GM19043 (cell line): ENCODE results near the gene STYK1.
"Not testable (repeated sequence)": the region's sequence is repeated elsewhere in the genome, so short reads cannot be mapped to it uniquely, and the experiment has no call there.

Experiments
- ATAC-seq: cut with Tn5 transposase; IDR thresholded peaks from one replicate; pipeline ENCODE4 v1.9.1; 2021; ENCODE audit warnings: low read depth; ENCODE audit not compliant: unreplicated experiment

STYK1 gene

GRCh38 chr12:10624605-10625004 is 49.2 kb downstream of the STYK1 start:
- no peak for ATAC-seq

DNA sequence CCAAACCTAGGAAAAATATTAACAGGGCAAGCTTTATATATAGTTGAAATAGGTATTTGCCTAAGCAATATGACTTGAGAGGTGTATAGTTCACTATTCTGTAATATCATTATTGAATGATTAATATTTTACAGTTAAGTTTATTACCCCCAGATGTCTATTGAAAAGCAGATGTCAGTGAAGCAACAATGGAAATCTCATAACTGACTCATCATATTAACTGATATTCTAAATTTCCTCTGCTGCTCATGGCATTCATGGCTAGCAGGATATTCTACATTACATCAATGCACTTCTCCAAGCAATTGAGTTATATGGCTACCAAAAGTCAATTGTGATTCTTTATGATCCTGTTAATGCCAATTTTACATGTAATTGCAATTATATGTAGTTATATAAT is 50.7 kb downstream of the STYK1 start:
- ATAC-seq: no peak

GRCh38 chr12:10621278-10621677 is 52.6 kb downstream of the STYK1 start:
- no peak for ATAC-seq

DNA sequence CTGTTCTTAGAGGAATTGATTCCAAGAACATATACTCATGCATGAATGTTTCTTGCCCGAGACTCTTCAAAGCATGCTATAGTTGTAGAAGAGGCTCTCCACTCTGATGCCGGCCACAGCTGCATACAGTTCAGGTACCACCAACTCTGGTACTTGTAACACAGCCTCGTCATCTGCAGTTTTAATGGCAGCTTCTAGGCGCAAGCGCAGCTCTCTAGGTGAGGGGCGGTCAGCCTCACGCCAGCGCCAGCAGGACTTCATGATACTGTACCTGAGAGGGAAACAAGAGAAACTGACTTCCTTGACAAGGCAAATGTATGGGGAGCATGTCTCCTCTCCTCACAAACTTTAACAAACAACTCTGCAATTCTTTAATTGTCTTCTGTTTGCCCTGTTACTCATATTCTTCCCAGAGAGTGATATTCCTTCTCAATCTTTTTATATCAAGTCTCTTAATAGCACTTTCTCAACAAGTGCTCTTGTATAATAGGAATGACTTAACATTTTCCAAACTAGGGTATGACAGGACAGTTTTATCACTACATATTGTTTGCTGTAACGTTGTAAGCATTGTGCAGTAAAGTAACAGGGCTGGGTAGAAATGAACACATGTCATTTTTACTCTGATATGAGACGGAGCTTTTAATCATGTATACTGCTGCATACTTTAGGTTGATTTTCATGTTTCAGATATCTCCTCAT is 53.6 kb downstream of the STYK1 start:
- ATAC-seq: no peak

- no peak for ATAC-seq
Measured at GRCh38 chr12:10618338-10618987, 55.4 kb downstream of the STYK1 start.

GRCh38 chr12:10617863-10618262 is 56.0 kb downstream of the STYK1 start:
- ATAC-seq: no peak

DNA sequence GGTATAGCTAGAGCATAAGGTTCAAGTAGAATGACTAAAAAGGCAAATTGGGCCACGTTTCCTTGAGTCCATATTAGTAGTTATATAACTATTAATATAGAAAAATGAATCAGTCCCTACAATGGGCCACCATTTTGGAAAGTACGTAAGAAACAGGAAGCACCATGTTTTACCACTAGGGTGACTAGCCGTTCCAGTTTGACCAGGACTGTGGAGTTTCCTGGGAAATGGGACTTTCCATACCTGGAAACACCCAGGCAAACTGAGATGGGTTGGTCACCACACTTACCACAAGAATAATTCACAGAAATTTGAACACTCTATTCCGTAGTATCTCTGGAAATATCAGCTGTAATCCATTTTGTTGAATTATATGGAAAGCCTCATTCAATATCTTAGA is 58.3 kb downstream of the STYK1 start:
- no peak for ATAC-seq

GRCh38 chr12:10614056-10614370 is 59.8 kb downstream of the STYK1 start:
- no peak for ATAC-seq

DNA sequence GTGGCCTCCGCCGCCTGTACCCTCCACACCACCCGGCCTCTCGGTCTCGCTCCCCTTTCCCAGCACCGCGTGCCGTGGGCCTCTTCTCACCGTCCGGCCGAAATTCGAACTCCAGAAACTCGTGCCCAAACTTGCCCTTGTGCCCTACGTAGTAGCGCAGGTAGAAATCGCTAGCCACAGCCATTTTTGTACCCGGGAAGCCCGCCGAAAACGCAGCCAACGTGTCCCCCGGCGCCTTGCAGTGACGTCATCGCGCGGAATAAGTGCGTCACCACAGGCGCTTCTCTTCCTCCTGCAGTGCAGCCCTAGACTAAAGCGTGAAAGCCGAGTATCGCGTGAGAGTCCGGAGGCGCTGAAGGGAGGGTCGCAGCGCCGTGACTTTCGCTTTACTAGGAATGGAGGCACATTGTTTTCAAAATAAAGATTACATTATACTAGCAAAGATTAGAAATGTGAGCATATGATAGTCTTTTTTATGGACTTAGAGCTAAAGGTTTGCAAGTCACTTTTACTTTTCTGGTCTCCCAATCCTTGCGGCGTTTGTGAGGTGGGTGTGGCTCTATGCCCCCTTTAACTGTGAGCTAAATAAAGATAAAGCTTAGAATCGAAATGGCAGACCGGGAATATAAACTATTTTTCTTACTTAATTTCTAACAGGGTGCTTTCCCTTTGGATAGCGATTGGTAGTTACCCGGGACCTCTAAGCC is 60.4 kb downstream of the STYK1 start, which contains the start of gene MAGOHB:
TSS of gene MAGOHB (minus strand) at position 261 of the 707 bp plus-strand sequence. CDS start at position 184, 77 bp downstream.
- ATAC-seq: peak; percentile 98

- peak; percentile 12 for ATAC-seq
Measured at GRCh38 chr12:10612984-10613348, 60.9 kb downstream of the STYK1 start.

GRCh38 chr12:10612110-10612509 is 61.7 kb downstream of the STYK1 start:
- no peak for ATAC-seq

DNA sequence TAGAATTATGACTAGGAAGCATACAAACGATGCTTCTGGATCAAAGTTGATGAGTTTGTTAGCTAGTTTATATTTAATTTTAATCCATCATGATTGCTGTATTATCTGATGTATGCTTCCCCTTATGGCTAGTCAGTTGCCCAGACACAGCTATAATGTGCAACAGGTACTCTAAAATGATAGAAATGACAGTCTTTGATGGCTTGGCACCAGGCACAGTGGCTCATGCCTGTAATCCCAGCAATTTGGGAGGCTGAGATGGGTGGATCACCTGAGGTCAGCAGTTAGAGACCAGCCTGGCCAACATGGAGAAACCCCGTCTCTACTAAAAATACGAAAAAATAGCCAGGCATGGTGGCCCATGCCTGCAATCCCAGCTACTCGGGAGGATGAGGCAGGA is 62.6 kb downstream of the STYK1 start:
- not testable (repeated sequence) for ATAC-seq

- ATAC-seq: no peak
Measured at GRCh38 chr12:10610188-10610587, 63.7 kb downstream of the STYK1 start.

DNA sequence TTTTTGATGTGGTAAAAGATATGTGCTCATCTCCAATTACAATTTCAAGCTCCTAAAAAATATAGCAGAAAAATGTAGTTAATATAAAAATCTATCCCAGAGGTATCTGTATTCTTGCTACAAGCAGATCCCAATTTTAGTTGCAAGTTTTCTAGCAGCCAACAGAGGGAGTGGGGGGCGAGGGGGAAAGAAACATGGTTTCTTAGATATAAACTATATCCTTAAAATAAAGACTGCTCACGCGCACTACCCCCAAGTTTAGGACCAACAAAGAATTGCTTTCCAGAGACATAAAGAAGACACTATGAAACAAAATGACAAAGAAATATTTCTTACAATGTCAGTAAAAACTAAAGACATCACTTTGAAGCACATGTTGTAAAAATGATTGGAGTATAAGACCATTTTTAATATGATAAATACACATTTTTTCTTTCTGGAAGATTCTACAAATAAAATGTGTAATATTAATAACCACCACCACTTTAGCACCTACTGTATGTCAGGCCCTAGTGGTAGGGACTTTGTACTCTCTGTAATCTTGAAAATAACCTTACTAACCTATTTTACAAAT is 65.9 kb downstream of the STYK1 start:
- ATAC-seq: no peak

DNA sequence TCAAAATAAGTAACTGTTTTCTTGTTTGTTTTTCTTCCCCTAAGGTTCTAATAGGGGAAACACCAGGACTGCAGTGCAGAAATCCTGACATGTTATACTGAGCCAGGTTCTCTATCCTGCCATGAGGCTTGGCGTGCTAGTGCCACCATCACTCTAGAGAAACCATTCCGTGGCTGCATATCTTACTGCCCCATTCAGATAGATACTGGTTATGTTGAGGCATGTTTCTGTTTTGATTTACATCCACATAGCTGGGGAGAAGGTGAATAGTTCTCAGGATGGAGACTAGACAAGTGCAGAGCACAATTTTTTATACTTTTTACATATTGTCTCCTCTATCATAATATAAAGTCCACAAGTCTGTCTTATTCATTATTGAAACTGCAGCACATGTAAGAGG is 72.0 kb downstream of the STYK1 start:
- ATAC-seq: no peak

DNA sequence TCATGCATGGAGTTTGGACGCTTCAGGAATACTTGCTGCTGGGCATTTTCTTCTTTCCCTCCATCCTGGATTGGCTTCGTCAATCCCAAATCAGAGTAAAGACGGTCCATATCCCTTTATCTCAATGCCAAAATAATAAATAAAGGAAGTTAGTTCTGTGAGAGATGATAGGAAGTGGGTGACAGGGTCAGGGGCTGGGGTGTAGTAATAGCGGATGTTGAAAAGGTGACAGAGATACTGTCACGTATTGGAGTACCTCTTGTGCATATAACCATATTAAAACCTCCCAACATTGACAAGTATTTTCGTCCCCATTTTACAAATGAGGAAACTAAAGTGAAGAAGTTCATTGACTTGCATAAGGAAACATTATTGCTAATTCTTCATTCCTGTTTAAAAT is 72.9 kb downstream of the STYK1 start:
- no peak for ATAC-seq

DNA sequence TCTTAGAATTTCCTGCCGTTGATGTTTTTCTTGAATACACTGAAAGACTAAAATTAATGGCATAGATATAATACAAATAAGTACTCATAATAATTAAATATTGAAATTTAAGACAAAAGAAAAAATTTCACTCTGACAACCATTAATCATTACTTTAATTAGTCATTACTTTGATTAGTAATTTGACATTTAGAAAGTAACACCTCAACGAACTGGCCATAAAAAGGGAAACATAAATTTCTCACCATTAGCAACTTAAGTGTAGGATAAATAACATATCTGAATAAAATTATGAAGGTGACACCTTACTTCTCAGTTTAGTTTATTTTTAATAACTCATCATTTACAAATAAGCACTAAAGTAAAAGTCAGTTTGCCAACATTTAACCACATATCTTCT is 78.0 kb downstream of the STYK1 start:
- no peak for ATAC-seq

- no peak for ATAC-seq
Measured at GRCh38 chr12:10590966-10591365, 82.9 kb downstream of the STYK1 start.

DNA sequence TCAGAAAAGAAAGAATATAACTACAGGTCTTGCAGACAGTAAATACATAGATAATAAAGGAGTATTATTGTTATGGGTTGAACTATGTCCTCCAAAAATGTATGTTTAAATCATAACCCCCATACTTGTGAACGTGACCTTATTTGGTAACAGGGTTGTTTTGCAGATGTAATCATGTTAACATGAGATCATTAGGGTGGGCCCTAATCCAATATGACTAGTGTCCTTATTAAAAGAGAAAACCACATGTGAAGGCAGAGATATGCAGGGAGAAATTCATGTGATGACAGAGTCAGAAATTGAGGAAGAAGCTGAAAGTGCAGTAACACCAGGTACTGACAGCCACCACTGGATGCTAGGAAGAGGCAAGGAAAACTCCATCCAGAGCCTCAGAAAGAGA is 89.4 kb downstream of the STYK1 start:
- no peak for ATAC-seq

- no peak for ATAC-seq
Measured at GRCh38 chr12:10582704-10583103, 91.1 kb downstream of the STYK1 start.

DNA sequence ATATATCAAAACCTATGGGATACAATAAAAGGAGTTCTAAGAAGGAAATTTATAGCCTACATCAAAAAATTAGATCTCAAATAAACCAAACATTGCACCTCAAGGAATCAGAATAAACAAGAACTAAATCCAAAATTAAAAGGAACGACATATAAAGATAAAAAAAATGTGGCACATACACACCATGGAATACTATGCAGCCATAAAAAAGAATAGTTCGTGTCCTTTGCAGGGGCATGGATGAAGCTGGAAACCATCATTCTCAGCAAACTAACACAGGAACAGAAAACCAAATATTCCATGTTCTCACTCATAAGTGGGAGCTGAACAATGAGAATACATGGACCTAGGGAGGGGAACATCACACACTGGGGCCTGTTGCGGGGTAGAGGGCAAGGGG is 91.7 kb downstream of the STYK1 start:
- ATAC-seq: not testable (repeated sequence)

GRCh38 chr12:10574307-10574706 is 99.5 kb downstream of the STYK1 start:
- ATAC-seq: no peak
